B cell (primary cell): ENCODE results near the gene SNIP1.

Experiments
- EZH2 ChIP-seq: IDR thresholded peaks from 2 replicates; pipeline ENCODE4 v1.6.1; 2012; ENCODE audit warnings: borderline replicate concordance, low read depth, mild to moderate bottlenecking, moderate library complexity, low read length; ENCODE audit not compliant: insufficient read depth, poor library complexity, severe bottlenecking
- TF ChIP-seq, protein P1 (sequence below): fragments of 200-600 bp; IDR thresholded peaks from one replicate; pipeline ENCODE4 v1.8.0; 2022; ENCODE audit warnings: antibody characterized with exemption, mild to moderate bottlenecking

DNA sequence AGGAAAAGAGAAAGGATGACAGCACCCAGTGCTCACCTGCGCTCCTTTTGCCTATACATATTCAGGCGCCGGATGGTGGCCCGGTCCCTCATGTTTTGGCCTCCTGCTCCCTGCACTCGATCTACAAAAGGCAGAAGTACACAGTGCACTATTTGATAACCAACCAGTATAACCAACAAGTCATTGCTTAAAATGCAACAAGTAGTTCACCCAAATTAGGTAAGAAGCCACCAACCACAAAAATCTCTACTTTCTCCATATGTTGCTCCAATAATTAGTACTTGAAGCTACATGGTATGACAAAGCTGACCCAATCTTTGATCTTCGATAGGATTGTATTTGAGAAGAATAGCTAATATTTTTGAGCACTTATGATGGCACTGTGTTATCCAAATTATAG is 39.6 kb upstream of the SNIP1 start:
- TF ChIP-seq, protein P1, sequence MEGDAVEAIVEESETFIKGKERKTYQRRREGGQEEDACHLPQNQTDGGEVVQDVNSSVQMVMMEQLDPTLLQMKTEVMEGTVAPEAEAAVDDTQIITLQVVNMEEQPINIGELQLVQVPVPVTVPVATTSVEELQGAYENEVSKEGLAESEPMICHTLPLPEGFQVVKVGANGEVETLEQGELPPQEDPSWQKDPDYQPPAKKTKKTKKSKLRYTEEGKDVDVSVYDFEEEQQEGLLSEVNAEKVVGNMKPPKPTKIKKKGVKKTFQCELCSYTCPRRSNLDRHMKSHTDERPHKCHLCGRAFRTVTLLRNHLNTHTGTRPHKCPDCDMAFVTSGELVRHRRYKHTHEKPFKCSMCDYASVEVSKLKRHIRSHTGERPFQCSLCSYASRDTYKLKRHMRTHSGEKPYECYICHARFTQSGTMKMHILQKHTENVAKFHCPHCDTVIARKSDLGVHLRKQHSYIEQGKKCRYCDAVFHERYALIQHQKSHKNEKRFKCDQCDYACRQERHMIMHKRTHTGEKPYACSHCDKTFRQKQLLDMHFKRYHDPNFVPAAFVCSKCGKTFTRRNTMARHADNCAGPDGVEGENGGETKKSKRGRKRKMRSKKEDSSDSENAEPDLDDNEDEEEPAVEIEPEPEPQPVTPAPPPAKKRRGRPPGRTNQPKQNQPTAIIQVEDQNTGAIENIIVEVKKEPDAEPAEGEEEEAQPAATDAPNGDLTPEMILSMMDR, result no peak
- TF ChIP-seq EZH2, result no peak
